Stomach (tissue), 9 donors: ENCODE results near the gene MYEOV. TPM values are rescaled to one million over a fixed set of nuclear protein-coding genes. Genes with fewer than 3 reads are reported as not detected.
A peak's percentile ranks its signal among the peaks of the same experiment; 100 is the strongest.

Experiments
- DNase-seq, 2 donors: peaks; one replicate each; pipeline versions ENCODE4 v3.0.0 to v3.0.0-alpha.2; 2013 to 2019
- H3K27ac ChIP-seq, 5 donors: fragments of 200-600 bp in 4 of 5; sonication (generic) in 4 of 5; one replicate each; pipeline ENCODE4 v1.5.1; 2013 to 2019; ENCODE audit warnings: mild to moderate bottlenecking in 1 of 5, moderate library complexity in 1 of 5
- H3K27me3 ChIP-seq, 3 donors: fragments of 200-600 bp; sonication (generic); one replicate each; pipeline ENCODE4 v1.5.1; 2017 to 2019; ENCODE audit warnings: mixed run types in 1 of 3
- H3K36me3 ChIP-seq, 4 donors: fragments of 200-600 bp; sonication (generic); 1 replicate in 3 of 4; 2 replicates in 1 of 4; pipeline ENCODE4 v1.5.1; 2016 to 2019
- H3K4me1 ChIP-seq, 4 donors: fragments of 200-600 bp; sonication (generic); one replicate each; pipeline ENCODE4 v1.5.1; 2016 to 2019
- H3K4me3 ChIP-seq, 4 donors: fragments of 200-600 bp; sonication (generic) in 3 of 4; one replicate each; pipeline ENCODE4 v1.5.1; 2016 to 2019; ENCODE audit warnings: mild to moderate bottlenecking in 1 of 4
- H3K9me3 ChIP-seq, 4 donors: fragments of 200-600 bp; sonication (generic); one replicate each; pipeline ENCODE4 v1.5.1; 2016 to 2019
- EP300 ChIP-seq: sonication (generic); formaldehyde crosslinking; IDR thresholded peaks from one replicate; pipeline ENCODE4 v1.6.1; 2017; ENCODE audit warnings: antibody characterized with exemption
- POLR2A ChIP-seq, 4 donors: fragments of 450-650 bp; IDR thresholded peaks; one replicate each; pipeline ENCODE4 v1.6.1; 2016; ENCODE audit warnings: antibody characterized with exemption in 4 of 4, control low read depth in 2 of 4, mild to moderate bottlenecking in 1 of 4, moderate library complexity in 1 of 4
- POLR2AphosphoS5 ChIP-seq, 3 donors: sonication (generic); formaldehyde crosslinking; IDR thresholded peaks; one replicate each; pipeline ENCODE4 v1.6.1; 2016; ENCODE audit warnings: antibody characterized with exemption in 3 of 3
- WGBS, 5 donors: extraction: QIAGEN DNeasy Blood & Tissue Kit in 3 of 5; methylation state at CpG; one replicate each; pipeline versions ENCODE4 v1.1.5 to v1.1.7; 2013 to 2018; 5-methylcytosine and 5-hydroxymethylcytosine counted together
- intact Hi-C: fragments of 100-400 bp; cut with DNase I; formaldehyde crosslinking; loops from one replicate; pipeline ENCODE4 v1.15.1; 2023; ENCODE audit warnings: low total_unique reads
- polyA plus RNA-seq, 3 donors: library from polyadenylated mRNA; stranded (reverse); fragments of 200-250 nt; gene quantifications; one replicate each; pipeline ENCODE4 v1.2.3, GENCODE V29; 2013
- total RNA-seq, 5 donors: library from RNA; depleted of rRNA; stranded (reverse); fragments of >200 nt; gene quantifications; one replicate each; pipeline versions ENCODE4 v1.1.0 to v1.2.3, GENCODE V29; 2014 to 2016
- TF ChIP-seq, protein P1 (sequence below), 7 experiments: fragments of 450-650 bp in 4 of 7; fragments of 200-600 bp in 3 of 7; sonication (generic) in 3 of 7; IDR thresholded peaks; one replicate each; pipeline ENCODE4 v1.5.1; 2016 to 2019; ENCODE audit warnings: antibody characterized with exemption in 7 of 7, control low read depth in 2 of 7, mild to moderate bottlenecking in 1 of 7
- donor health status: healthy with polysubstance abuse.
- donor health status: Bipolar disorder and iron deficiency.
- donor health status: healthy.

MYEOV gene
- total and polyA plus RNA-seq, 8 donors, result 0.92 to 41.5 (median 8.5) TPM; not detected in 2

DNA sequence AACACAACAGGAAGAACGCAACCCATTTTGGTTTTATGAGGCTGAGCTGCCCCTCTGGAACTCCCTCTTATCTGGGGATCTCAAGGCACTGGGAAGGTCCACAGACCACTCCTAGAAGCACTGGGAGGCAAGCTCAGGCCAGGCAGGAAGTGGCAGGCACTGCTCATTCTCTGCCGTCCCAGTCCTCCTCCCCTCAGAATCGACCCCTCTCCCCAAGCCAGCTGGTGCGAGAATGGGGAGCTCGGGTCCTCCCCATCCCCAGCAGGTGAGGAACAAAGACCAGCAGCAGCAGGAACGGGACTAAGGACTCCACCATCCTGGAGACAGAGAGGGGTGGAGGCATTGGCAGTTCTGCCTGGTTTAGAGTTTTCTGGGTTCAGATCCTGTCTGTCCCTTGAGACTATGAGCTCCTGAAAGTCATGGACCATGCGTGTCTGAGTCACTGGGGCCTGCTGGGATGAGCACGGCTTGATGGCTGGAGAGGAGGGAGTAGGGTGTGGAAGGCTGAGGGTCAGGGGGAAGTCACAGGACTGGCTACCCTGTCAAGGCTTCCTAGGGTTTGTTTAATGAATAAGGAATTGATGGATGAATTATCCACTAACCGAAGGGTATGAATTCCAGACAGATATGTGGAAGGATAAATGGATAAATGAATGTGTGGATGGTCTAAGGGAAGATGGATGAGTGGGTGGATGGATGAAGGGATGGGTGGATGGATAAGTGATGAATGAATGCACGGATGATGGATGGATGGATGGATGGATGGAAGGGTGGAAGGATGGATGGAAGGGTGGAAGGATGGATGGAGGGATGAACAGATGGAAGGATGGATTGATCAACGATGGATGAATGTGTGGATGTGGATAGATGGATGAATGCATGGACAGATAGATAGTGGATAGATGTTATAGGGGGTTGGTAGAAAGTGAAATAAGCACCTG lies 6.4 kb downstream of the MYEOV start:
- H3K27ac ChIP-seq, result peak overlapping the region in 2 of 5 donors; percentile 25 to 95
- no peaks in the 10 kb centered on the region for H3K36me3 ChIP-seq
- intact Hi-C loops, result no loop called here
- no peak for DNase-seq
- no peaks in the 10 kb centered on the region for H3K9me3 ChIP-seq
- H3K4me1 ChIP-seq, result peaks cover 45 to 74% (median 55%) of the 10 kb centered on the region in 4 donors
- 77 to 82% (median 81%) methylated on average over 11 of the region's 11 CpGs for WGBS, 5 donors
- no peak for TF ChIP-seq POLR2A (IDR thresholded peaks at IDR 0.05)
- no peak for TF ChIP-seq POLR2AphosphoS5 (IDR thresholded peaks at IDR 0.05)
- TF ChIP-seq, protein P1, sequence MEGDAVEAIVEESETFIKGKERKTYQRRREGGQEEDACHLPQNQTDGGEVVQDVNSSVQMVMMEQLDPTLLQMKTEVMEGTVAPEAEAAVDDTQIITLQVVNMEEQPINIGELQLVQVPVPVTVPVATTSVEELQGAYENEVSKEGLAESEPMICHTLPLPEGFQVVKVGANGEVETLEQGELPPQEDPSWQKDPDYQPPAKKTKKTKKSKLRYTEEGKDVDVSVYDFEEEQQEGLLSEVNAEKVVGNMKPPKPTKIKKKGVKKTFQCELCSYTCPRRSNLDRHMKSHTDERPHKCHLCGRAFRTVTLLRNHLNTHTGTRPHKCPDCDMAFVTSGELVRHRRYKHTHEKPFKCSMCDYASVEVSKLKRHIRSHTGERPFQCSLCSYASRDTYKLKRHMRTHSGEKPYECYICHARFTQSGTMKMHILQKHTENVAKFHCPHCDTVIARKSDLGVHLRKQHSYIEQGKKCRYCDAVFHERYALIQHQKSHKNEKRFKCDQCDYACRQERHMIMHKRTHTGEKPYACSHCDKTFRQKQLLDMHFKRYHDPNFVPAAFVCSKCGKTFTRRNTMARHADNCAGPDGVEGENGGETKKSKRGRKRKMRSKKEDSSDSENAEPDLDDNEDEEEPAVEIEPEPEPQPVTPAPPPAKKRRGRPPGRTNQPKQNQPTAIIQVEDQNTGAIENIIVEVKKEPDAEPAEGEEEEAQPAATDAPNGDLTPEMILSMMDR (IDR thresholded peaks at IDR 0.05), result no peak
- TF ChIP-seq EP300, result no peak
- H3K4me3 ChIP-seq, result no peak overlapping the region
- no peaks in the 10 kb centered on the region for H3K27me3 ChIP-seq

DNA sequence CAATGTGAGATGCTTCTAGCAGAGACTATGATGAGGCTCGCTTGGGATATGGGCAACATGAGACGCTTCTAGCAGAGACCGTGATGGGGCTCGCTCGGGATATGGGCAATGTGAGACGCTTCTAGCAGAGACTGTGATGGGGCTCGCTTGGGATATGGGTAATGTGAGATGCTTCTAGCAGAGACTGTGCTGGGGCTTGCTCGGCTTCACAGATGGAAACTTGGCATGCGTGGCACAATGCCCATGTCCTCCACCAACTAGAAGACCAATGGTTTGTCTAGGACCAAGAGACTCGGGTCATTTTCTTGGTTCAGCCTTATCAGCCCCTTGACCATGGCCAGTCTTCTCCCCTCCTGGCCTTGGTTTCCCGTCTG lies 7.1 kb downstream of the MYEOV start:
- Histone ChIP-seq H3K4me3 (no peak overlapping the region), H3K4me1 (peaks cover 43 to 68% (median 52%) of the 10 kb centered on the region in 4 donors), H3K36me3 (no peaks in the 10 kb centered on the region), H3K27ac (peak overlapping the region in 2 of 5 donors; percentile 9 to 66), H3K27me3 (no peaks in the 10 kb centered on the region), H3K9me3 (no peaks in the 10 kb centered on the region)
- DNase-seq, result no peak
- WGBS, 5 donors, result 92 to 98% (median 96%) methylated on average over 11 of the region's 11 CpGs
- intact Hi-C loops, result no loop called here
- TF ChIP-seq POLR2A (IDR thresholded peaks at IDR 0.05) (no peak), EP300 (no peak), POLR2AphosphoS5 (IDR thresholded peaks at IDR 0.05) (no peak)
- TF ChIP-seq, protein P1 (IDR thresholded peaks at IDR 0.05), result no peak

DNA sequence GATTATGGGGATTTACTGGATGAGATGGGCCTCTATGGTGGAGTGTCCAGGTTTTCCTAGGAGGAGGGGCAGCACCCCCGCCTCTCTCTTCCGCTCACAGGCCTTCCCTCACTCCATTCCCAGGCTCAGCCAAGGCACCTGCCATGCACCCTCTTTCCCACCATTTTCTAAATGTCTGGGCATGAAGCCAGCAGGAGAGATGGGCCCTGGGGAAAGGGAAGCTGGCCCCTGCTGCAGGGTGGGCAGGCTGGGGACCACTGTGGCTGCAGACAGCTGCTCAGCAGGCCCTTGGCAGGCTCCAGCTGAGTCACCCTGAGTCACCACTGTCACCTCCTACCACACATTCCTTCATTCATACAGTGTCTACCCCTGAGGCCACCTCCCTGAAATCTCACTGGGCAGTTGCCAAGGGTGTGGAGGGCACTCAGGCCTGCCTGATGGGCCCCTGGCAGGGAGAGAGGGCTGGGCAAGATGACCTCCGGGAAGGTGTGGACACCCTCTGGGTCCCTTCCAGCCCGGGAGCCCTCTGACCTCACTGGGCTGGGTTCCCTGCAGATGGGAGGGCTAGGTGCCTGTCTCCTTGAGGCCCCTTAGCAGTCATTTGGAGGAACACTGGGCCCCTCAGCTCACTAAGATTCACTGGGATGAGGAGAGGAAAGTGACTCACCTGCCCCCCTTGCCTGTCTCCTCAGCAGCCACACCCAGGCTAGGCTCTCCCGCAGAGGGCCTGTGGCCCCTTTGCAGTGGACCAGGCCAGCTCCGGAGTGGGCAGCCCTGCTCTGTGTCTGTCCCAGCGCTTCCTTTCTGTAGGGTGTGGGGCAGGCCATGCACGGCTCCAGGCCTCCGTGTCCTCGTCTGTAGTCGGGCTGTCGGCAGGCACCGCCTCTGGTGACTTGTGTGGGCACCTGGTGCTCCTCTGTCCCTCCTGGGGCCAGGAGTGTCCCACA lies 7.8 kb downstream of the MYEOV start:
- Histone ChIP-seq H3K36me3 (no peaks in the 10 kb centered on the region), H3K27ac (peak overlapping the region in 4 of 5 donors; percentile 10 to 66 (median 28)), H3K4me3 (no peak overlapping the region), H3K27me3 (no peaks in the 10 kb centered on the region), H3K4me1 (peaks cover 36 to 61% (median 46%) of the 10 kb centered on the region in 4 donors), H3K9me3 (no peaks in the 10 kb centered on the region)
- TF ChIP-seq, protein P1 (IDR thresholded peaks at IDR 0.05), result no peak
- no peak for TF ChIP-seq POLR2A (IDR thresholded peaks at IDR 0.05)
- no peak for TF ChIP-seq EP300
- peak in 2 of 3 donors; percentile 12 to 74 for TF ChIP-seq POLR2AphosphoS5 (IDR thresholded peaks at IDR 0.05)
- WGBS, 5 donors, result 60 to 83% (median 68%) methylated on average over 5 to 13 of the region's 13 CpGs
- intact Hi-C loops, result no loop called here
- DNase-seq, result peak; percentile 75 to 79

DNA sequence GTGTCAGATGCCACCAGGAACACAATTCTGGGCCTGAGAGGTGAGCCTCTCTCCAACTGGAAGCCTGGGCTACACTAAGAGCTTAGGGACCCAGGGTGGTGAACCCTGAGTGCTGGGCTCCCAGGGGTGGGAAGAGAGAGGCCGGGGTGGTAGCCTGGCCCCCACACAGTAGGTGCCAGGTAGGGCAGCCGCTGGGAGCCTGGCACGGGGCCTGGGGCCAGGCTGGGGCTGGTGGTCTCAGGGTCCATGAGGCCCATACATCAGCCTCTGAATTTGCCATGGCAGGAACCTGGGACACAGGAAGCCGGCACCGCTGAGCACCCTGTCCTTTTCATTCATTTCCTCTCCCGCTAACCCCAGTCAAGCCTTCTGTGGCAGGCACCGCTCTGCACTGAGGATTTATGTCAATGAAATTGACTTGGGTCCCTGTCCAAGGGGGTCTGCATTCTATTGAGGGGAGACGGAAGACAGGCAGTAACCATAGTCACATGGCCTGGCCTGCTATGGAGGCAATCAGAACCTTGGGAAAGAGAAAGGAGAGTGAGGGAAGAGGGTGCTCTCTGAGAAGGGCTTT lies 8.6 kb downstream of the MYEOV start:
- H3K4me3 ChIP-seq, result no peak overlapping the region
- no peaks in the 10 kb centered on the region for H3K27me3 ChIP-seq
- 96 to 98% (median 97%) methylated on average over 5 to 8 of the region's 8 CpGs for WGBS, 5 donors
- intact Hi-C loops, result no loop called here
- no peak for DNase-seq
- no peaks in the 10 kb centered on the region for H3K36me3 ChIP-seq
- no peaks in the 10 kb centered on the region for H3K9me3 ChIP-seq
- peaks cover 28 to 53% (median 38%) of the 10 kb centered on the region in 4 donors for H3K4me1 ChIP-seq
- TF ChIP-seq POLR2AphosphoS5 (IDR thresholded peaks at IDR 0.05), result no peak
- TF ChIP-seq POLR2A (IDR thresholded peaks at IDR 0.05), result no peak
- no peak for TF ChIP-seq EP300
- TF ChIP-seq, protein P1 (IDR thresholded peaks at IDR 0.05), result no peak
- H3K27ac ChIP-seq, result peak overlapping the region in 4 of 5 donors; percentile 4 to 66 (median 22)
